ENCODE measurements around the gene SERPINB5. TPM values are rescaled to one million over a fixed set of nuclear protein-coding genes. Genes with fewer than 3 reads are reported as not detected.

Gene SERPINB5
- total RNA-seq, 1 experiment from 2014 or later: 0.11 TPM

DNA sequence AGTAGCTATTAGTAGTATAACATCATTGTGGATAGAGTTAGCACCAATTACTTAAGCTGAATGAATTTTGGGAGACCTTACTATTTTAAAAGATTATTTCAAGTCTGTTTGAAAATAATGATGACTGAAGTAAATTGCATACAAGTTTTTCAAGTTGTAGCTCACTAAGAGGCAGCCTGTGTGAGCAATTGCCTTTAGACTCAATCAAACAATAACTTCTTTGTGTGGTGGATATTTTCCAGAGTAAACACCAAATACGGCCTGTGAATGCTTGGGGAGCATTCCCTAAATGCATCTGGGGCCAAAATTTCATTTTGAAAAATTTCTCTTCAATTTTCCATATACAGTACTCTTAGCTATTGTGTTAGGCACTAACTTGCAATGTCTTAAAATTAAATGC is 73.3 kb downstream of the SERPINB5 start:
- intact Hi-C loops (cut with micrococcal nuclease; ENCODE audit: unreplicated experiment): no loop called here
- no peaks in the 10 kb centered on the region for H3K27me3 ChIP-seq (replicated peaks; ENCODE audit: insufficient read depth, low read depth, low read length, poor library complexity)
- ChIA-PET POLR2A (ENCODE audit: low non-redundant PET) (no interaction called here), CTCF (no interaction called here)
- H3K27ac ChIP-seq (ENCODE audit: low read depth, low read length, poor library complexity, severe bottlenecking): no peak overlapping the region
- BruUV-seq (replicated peaks): no TSS peak
- H3K4me3 ChIP-seq (ENCODE audit: low read depth, low read length, poor library complexity, severe bottlenecking): no peak overlapping the region
- no peaks in the 10 kb centered on the region for H3K9me3 ChIP-seq (ENCODE audit: low read depth, low read length, poor library complexity, severe bottlenecking)
- DNase-seq (ENCODE audit: low spot score): no peak
- H3K4me1 ChIP-seq (ENCODE audit: insufficient read depth, low read length, poor library complexity, severe bottlenecking): no peaks in the 10 kb centered on the region
- H3K36me3 ChIP-seq (ENCODE audit: insufficient read depth, low read length, poor library complexity, severe bottlenecking): no peaks in the 10 kb centered on the region
- TF ChIP-seq EZH2 (IDR thresholded peaks at IDR 0.05; ENCODE audit: borderline replicate concordance, low read depth, low read length, poor library complexity, severe bottlenecking) (no peak), CTCF (conservative IDR thresholded peaks at IDR 0.05; ENCODE audit: low read depth, low read length) (no peak)

GRCh38 chr18:63551769-63552168 is 75.0 kb downstream of the SERPINB5 start:
- no TSS peak for BruUV-seq (replicated peaks)
- intact Hi-C loops (cut with micrococcal nuclease; ENCODE audit: unreplicated experiment): no loop called here
- H3K4me3 ChIP-seq (ENCODE audit: low read depth, low read length, poor library complexity, severe bottlenecking): no peak overlapping the region
- ChIA-PET POLR2A (ENCODE audit: low non-redundant PET) (no interaction called here), CTCF (interaction anchor here (1.1 kb wide), 1 partner anchor 385 kb away, joined by 3 read pairs; no protein-coding TSS in a partner anchor)
- H3K27ac ChIP-seq (ENCODE audit: low read depth, low read length, poor library complexity, severe bottlenecking): no peak overlapping the region
- H3K9me3 ChIP-seq (ENCODE audit: low read depth, low read length, poor library complexity, severe bottlenecking): no peaks in the 10 kb centered on the region
- no peak for TF ChIP-seq CTCF (conservative IDR thresholded peaks at IDR 0.05; ENCODE audit: low read depth, low read length)
- no peak for TF ChIP-seq EZH2 (IDR thresholded peaks at IDR 0.05; ENCODE audit: borderline replicate concordance, low read depth, low read length, poor library complexity, severe bottlenecking)
- no peaks in the 10 kb centered on the region for H3K27me3 ChIP-seq (replicated peaks; ENCODE audit: insufficient read depth, low read depth, low read length, poor library complexity)
- no peak for DNase-seq (ENCODE audit: low spot score)
- H3K36me3 ChIP-seq (ENCODE audit: insufficient read depth, low read length, poor library complexity, severe bottlenecking): no peaks in the 10 kb centered on the region
- no peaks in the 10 kb centered on the region for H3K4me1 ChIP-seq (ENCODE audit: insufficient read depth, low read length, poor library complexity, severe bottlenecking)

DNA sequence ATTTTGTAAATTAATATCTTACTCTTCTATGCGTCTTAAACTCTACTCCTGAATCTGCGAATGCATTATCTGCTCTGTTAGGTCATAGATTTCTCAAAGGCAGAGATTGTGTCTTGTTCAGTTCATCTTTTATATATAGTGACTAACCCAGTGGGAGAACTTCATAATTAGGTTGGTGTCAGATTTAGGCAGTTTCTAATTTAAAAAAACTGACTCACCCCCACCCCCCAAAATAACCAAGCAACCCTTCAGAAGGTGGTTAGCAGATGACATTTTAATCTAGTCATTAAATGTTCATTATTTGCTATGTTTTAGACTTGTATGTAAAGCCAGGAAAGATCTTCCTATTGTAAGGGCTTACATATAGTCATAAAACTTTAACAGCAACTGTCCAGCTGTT is 75.8 kb downstream of the SERPINB5 start:
- no peak for TF ChIP-seq EZH2 (IDR thresholded peaks at IDR 0.05; ENCODE audit: borderline replicate concordance, low read depth, low read length, poor library complexity, severe bottlenecking)
- no peak for TF ChIP-seq CTCF (conservative IDR thresholded peaks at IDR 0.05; ENCODE audit: low read depth, low read length)
- H3K9me3 ChIP-seq (ENCODE audit: low read depth, low read length, poor library complexity, severe bottlenecking): no peaks in the 10 kb centered on the region
- no peak overlapping the region for H3K27ac ChIP-seq (ENCODE audit: low read depth, low read length, poor library complexity, severe bottlenecking)
- ChIA-PET CTCF (interaction anchor here (1.1 kb wide), 1 partner anchor 384 kb away, joined by 3 read pairs; no protein-coding TSS in a partner anchor), POLR2A (ENCODE audit: low non-redundant PET) (no interaction called here)
- BruUV-seq (replicated peaks): no TSS peak
- H3K4me3 ChIP-seq (ENCODE audit: low read depth, low read length, poor library complexity, severe bottlenecking): no peak overlapping the region
- intact Hi-C loops (cut with micrococcal nuclease; ENCODE audit: unreplicated experiment): no loop called here
- H3K36me3 ChIP-seq (ENCODE audit: insufficient read depth, low read length, poor library complexity, severe bottlenecking): no peaks in the 10 kb centered on the region
- H3K4me1 ChIP-seq (ENCODE audit: insufficient read depth, low read length, poor library complexity, severe bottlenecking): no peaks in the 10 kb centered on the region
- DNase-seq (ENCODE audit: low spot score): no peak
- no peaks in the 10 kb centered on the region for H3K27me3 ChIP-seq (replicated peaks; ENCODE audit: insufficient read depth, low read depth, low read length, poor library complexity)
